ENCODE data around the gene SEMA4G. TPM values are rescaled to one million over a fixed set of nuclear protein-coding genes. Genes with fewer than 3 reads are reported as not detected.

SEMA4G gene, protein sequence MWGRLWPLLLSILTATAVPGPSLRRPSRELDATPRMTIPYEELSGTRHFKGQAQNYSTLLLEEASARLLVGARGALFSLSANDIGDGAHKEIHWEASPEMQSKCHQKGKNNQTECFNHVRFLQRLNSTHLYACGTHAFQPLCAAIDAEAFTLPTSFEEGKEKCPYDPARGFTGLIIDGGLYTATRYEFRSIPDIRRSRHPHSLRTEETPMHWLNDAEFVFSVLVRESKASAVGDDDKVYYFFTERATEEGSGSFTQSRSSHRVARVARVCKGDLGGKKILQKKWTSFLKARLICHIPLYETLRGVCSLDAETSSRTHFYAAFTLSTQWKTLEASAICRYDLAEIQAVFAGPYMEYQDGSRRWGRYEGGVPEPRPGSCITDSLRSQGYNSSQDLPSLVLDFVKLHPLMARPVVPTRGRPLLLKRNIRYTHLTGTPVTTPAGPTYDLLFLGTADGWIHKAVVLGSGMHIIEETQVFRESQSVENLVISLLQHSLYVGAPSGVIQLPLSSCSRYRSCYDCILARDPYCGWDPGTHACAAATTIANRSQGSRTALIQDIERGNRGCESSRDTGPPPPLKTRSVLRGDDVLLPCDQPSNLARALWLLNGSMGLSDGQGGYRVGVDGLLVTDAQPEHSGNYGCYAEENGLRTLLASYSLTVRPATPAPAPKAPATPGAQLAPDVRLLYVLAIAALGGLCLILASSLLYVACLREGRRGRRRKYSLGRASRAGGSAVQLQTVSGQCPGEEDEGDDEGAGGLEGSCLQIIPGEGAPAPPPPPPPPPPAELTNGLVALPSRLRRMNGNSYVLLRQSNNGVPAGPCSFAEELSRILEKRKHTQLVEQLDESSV
- 0.31 and 0.83 TPM in 2 replicates for total RNA-seq

DNA sequence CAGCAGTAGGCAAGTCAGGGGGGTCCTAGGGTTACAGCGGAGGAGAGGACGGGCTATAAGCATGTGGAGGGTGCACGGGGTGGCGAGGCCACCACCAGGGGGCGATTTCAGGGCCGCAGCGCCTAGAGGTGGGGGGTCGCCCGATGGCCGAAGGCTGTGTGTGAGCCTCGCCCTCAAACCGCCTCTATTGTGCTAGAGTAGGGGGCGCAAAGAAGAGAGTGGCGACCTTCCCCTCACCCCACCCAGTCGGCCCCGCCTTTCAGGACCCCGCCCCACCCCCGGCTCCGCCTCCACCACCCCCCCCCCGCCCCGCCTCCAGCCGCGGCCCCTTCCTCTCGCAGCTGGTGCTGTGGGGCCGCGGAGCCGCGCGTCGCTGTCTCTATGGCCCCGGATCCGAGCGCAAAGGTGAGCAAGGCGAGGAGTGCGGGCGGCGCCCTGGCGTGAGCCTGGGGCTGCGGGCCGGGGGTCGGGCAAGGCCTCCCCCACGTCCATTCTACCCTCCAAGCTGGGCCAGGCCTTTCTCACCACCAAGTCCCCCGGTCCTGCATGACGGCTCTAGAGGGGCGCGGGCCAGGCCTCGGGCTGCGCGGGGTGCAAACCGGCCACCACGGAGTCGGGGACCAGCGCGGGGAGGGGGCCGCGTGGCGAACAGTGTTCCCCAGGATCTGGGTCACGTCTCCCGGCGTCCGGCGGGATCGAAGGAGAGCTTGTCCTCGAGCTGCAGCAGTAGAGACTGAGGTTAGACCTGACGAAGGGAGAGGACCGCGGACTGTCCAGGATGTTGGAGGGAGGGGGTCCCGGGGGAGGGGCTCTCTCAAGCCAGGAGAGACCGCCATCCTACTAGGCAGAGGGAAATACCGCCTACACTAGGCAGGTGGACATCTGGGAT lies at the start of gene SEMA4G:
Gene SEMA4G, plus strand, starts transcription at position 318 of the 889 bp plus-strand sequence. CDS start 3,409 bp downstream, outside the sequence.
- H3K4me3 Mint-ChIP-seq: peak within 1 kb of the TSS; percentile 66
- H3K36me3 Mint-ChIP-seq (ENCODE audit: low read depth): peaks cover 8% of the 10 kb centered on the region
- intact Hi-C loops (cut with micrococcal nuclease): loop anchor here (1.0 kb wide), 2 partner anchors 18 to 44 kb away; partner anchors contain the start of genes MRPL43 and TWNK
- H3K27me3 Mint-ChIP-seq (ENCODE audit: insufficient read depth): peaks cover 11% of the 10 kb centered on the region
- peak; percentile 15 for DNase-seq (ENCODE audit: low spot score)
- H3K27ac Mint-ChIP-seq: no peak within 1 kb of the TSS
- H3K9me3 Mint-ChIP-seq: no peaks in the 10 kb centered on the region
- H3K4me1 Mint-ChIP-seq (ENCODE audit: low read depth): peaks cover 18% of the 10 kb centered on the region

DNA sequence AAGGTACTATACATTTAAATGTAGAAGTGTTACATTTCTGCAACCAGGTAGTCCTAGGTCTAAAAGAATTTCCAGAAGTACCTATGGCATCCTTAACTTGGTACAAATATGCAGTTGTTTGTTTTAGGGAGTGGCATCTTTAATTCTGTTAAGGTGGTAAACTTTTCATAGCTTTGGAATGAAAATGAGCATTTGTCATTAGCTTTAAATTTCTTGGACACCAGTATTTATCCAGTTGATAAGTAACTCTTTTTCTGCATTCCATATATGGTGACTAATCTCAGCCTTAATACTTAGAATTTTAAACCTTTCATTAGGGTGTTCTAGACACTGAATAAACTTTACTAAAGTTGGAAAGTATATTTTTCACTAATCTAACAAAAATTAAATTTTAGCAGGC lies 45.7 kb upstream of the SEMA4G start:
- H3K4me1 Mint-ChIP-seq (ENCODE audit: low read depth): peaks cover 9% of the 10 kb centered on the region
- H3K9me3 Mint-ChIP-seq: no peaks in the 10 kb centered on the region
- no peak overlapping the region for H3K4me3 Mint-ChIP-seq
- peaks cover 36% of the 10 kb centered on the region for H3K36me3 Mint-ChIP-seq (ENCODE audit: low read depth)
- no peak for DNase-seq (ENCODE audit: low spot score)
- intact Hi-C loops (cut with micrococcal nuclease): no loop called here
- H3K27ac Mint-ChIP-seq: no peak overlapping the region
- H3K27me3 Mint-ChIP-seq (ENCODE audit: insufficient read depth): no peaks in the 10 kb centered on the region

GRCh38 chr10:100927266-100927665 lies 42.0 kb upstream of the SEMA4G start:
- intact Hi-C loops (cut with micrococcal nuclease): no loop called here
- no peak overlapping the region for H3K4me3 Mint-ChIP-seq
- no peaks in the 10 kb centered on the region for H3K9me3 Mint-ChIP-seq
- H3K27me3 Mint-ChIP-seq (ENCODE audit: insufficient read depth): no peaks in the 10 kb centered on the region
- peaks cover 53% of the 10 kb centered on the region for H3K36me3 Mint-ChIP-seq (ENCODE audit: low read depth)
- H3K4me1 Mint-ChIP-seq (ENCODE audit: low read depth): peaks cover 9% of the 10 kb centered on the region
- no peak overlapping the region for H3K27ac Mint-ChIP-seq
- DNase-seq (ENCODE audit: low spot score): no peak

- H3K27me3 Mint-ChIP-seq (ENCODE audit: insufficient read depth): no peaks in the 10 kb centered on the region
- intact Hi-C loops (cut with micrococcal nuclease): no loop called here
- no peaks in the 10 kb centered on the region for H3K9me3 Mint-ChIP-seq
- no peak overlapping the region for H3K4me3 Mint-ChIP-seq
- peaks cover 9% of the 10 kb centered on the region for H3K4me1 Mint-ChIP-seq (ENCODE audit: low read depth)
- no peak for DNase-seq (ENCODE audit: low spot score)
- H3K27ac Mint-ChIP-seq: no peak overlapping the region
- peaks cover 60% of the 10 kb centered on the region for H3K36me3 Mint-ChIP-seq (ENCODE audit: low read depth)
These were observed 41.3 kb upstream of the SEMA4G start for GRCh38 chr10:100928039-100928438.

- Mint-ChIP-seq H3K27me3 (ENCODE audit: insufficient read depth) (no peaks in the 10 kb centered on the region), H3K4me3 (no peak overlapping the region), H3K4me1 (ENCODE audit: low read depth) (peaks cover 9% of the 10 kb centered on the region), H3K36me3 (ENCODE audit: low read depth) (peaks cover 49% of the 10 kb centered on the region), H3K27ac (no peak overlapping the region), H3K9me3 (no peaks in the 10 kb centered on the region)
- intact Hi-C loops (cut with micrococcal nuclease): no loop called here
- no peak for DNase-seq (ENCODE audit: low spot score)
These were observed 38.9 kb upstream of the SEMA4G start for GRCh38 chr10:100930368-100930767.

DNA sequence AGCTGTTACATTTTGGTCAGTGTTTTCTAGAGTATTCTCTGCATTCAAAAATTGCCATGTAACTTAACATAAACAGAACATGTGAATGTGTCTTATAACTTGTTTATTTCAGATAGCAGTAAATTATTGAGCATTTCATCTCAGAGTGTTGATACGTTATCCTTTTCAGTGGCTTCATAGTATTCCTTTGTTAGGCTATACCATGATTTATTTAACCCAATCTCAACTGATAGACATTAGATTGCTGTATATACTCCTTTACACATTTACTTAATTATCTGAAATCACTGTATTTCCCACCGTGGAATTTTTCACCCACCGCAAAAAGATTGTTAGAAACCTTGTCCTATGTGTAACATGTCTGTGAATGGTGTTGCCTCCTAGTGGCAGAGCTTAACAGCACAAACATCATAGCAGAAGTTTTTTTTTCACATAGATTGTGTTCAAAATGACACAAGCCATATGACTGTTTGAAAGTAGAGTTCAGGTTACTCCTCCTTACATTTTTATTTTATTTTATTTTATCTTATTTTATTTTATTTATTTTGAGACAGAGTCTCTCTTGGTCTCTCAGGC lies 35.1 kb upstream of the SEMA4G start:
- no peaks in the 10 kb centered on the region for H3K9me3 Mint-ChIP-seq
- intact Hi-C loops (cut with micrococcal nuclease): no loop called here
- H3K36me3 Mint-ChIP-seq (ENCODE audit: low read depth): peaks cover 34% of the 10 kb centered on the region
- DNase-seq (ENCODE audit: low spot score): no peak
- no peak overlapping the region for H3K4me3 Mint-ChIP-seq
- no peak overlapping the region for H3K27ac Mint-ChIP-seq
- no peaks in the 10 kb centered on the region for H3K27me3 Mint-ChIP-seq (ENCODE audit: insufficient read depth)
- no peaks in the 10 kb centered on the region for H3K4me1 Mint-ChIP-seq (ENCODE audit: low read depth)

DNA sequence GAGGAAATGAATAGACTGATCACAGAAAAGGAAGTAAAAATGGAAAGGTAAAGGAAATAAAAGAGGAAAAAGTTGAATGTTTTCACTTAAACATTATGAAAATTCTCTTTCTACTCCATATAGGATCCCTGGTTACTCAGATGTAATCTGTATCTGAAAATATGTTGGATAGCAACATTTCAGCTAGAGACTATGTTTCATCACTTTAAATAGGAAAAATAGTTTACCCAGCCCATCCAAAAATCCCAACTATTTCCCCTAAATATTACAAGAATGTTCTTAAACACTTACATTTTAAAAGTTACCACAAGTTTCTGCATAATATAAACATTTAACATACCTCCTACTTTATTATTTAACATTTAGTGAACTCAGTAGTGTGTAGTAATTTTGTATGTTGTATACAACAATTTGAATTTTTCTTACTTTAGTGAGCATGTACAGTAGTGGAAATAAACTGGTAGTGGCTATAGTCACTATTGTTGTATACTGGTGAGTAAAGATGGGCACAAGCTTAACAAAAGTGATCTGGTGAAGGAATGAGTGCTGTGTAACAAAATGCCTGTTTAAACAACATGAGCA lies 29.4 kb upstream of the SEMA4G start:
- Mint-ChIP-seq H3K27ac (no peak overlapping the region), H3K27me3 (ENCODE audit: insufficient read depth) (no peaks in the 10 kb centered on the region), H3K9me3 (no peaks in the 10 kb centered on the region), H3K4me3 (no peak overlapping the region), H3K4me1 (ENCODE audit: low read depth) (peaks cover 12% of the 10 kb centered on the region), H3K36me3 (ENCODE audit: low read depth) (peaks cover 31% of the 10 kb centered on the region)
- intact Hi-C loops (cut with micrococcal nuclease): no loop called here
- DNase-seq (ENCODE audit: low spot score): no peak

GRCh38 chr10:100942229-100942628 lies 27.1 kb upstream of the SEMA4G start:
- Mint-ChIP-seq H3K4me3 (no peak overlapping the region), H3K36me3 (ENCODE audit: low read depth) (peaks cover 39% of the 10 kb centered on the region), H3K4me1 (ENCODE audit: low read depth) (peaks cover 12% of the 10 kb centered on the region), H3K9me3 (no peaks in the 10 kb centered on the region), H3K27me3 (ENCODE audit: insufficient read depth) (no peaks in the 10 kb centered on the region), H3K27ac (no peak overlapping the region)
- intact Hi-C loops (cut with micrococcal nuclease): no loop called here
- DNase-seq (ENCODE audit: low spot score): no peak

DNA sequence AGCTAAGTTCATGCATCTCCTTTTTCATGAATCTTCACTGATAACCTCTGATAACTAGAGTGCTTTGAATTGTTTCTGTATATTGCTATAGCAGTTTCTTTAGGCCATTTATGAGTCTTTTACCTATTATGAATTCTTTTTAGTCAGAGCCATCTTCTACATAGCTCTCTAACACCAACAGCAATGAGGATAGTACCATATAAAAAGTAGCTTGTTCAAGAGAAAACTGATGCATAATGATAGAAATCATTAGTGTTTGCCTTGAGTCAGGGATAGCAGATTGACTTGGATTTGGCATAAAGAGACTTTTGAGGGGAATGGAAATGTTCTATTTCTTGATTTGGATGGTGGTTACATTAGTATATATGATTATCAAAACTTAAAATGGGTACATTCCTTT lies 25.8 kb upstream of the SEMA4G start:
- Mint-ChIP-seq H3K27ac (peak overlapping the region; percentile 29), H3K9me3 (no peaks in the 10 kb centered on the region), H3K4me1 (ENCODE audit: low read depth) (peaks cover 12% of the 10 kb centered on the region), H3K36me3 (ENCODE audit: low read depth) (peaks cover 33% of the 10 kb centered on the region), H3K27me3 (ENCODE audit: insufficient read depth) (no peaks in the 10 kb centered on the region), H3K4me3 (no peak overlapping the region)
- intact Hi-C loops (cut with micrococcal nuclease): no loop called here
- no peak for DNase-seq (ENCODE audit: low spot score)

- H3K27ac Mint-ChIP-seq: no peak overlapping the region
- peaks cover 36% of the 10 kb centered on the region for H3K36me3 Mint-ChIP-seq (ENCODE audit: low read depth)
- no peaks in the 10 kb centered on the region for H3K27me3 Mint-ChIP-seq (ENCODE audit: insufficient read depth)
- no peak overlapping the region for H3K4me3 Mint-ChIP-seq
- peaks cover 12% of the 10 kb centered on the region for H3K4me1 Mint-ChIP-seq (ENCODE audit: low read depth)
- intact Hi-C loops (cut with micrococcal nuclease): no loop called here
- H3K9me3 Mint-ChIP-seq: no peaks in the 10 kb centered on the region
- no peak for DNase-seq (ENCODE audit: low spot score)
These were observed 23.6 kb upstream of the SEMA4G start for GRCh38 chr10:100945754-100946153.

DNA sequence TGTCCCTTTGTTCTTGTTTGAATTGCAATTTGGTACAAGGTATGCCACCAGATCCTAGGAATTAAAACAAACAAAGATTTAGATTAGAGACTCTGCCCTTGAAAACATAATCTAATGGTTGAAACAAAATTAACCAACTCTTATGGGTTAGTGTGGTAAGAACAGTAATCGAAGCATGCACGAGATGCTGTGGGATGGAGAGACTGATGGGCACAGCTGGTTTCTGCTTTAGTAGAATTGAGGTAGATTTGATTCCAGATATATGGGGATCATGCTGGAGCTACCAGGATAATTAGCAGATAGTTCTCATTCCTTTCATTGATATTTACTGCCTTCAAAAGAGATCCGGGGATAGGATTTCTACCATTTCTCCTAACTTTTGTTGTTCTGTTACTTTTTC lies 20.4 kb upstream of the SEMA4G start:
- DNase-seq (ENCODE audit: low spot score): no peak
- H3K9me3 Mint-ChIP-seq: no peaks in the 10 kb centered on the region
- H3K27me3 Mint-ChIP-seq (ENCODE audit: insufficient read depth): no peaks in the 10 kb centered on the region
- peaks cover 1% of the 10 kb centered on the region for H3K4me1 Mint-ChIP-seq (ENCODE audit: low read depth)
- intact Hi-C loops (cut with micrococcal nuclease): no loop called here
- H3K4me3 Mint-ChIP-seq: no peak overlapping the region
- peak overlapping the region; percentile 16 for H3K27ac Mint-ChIP-seq
- peaks cover 19% of the 10 kb centered on the region for H3K36me3 Mint-ChIP-seq (ENCODE audit: low read depth)

GRCh38 chr10:100960251-100960650 lies 9.1 kb upstream of the SEMA4G start:
- peaks cover 40% of the 10 kb centered on the region for H3K36me3 Mint-ChIP-seq (ENCODE audit: low read depth)
- no peaks in the 10 kb centered on the region for H3K27me3 Mint-ChIP-seq (ENCODE audit: insufficient read depth)
- intact Hi-C loops (cut with micrococcal nuclease): no loop called here
- H3K4me3 Mint-ChIP-seq: no peak overlapping the region
- no peaks in the 10 kb centered on the region for H3K9me3 Mint-ChIP-seq
- H3K27ac Mint-ChIP-seq: no peak overlapping the region
- DNase-seq (ENCODE audit: low spot score): no peak
- peaks cover 11% of the 10 kb centered on the region for H3K4me1 Mint-ChIP-seq (ENCODE audit: low read depth)
